GM12892 (cell line): ENCODE results near the gene GPAT2.
"Not testable (repeated sequence)": the region's sequence is repeated elsewhere in the genome, so short reads cannot be mapped to it uniquely, and the experiment has no call there.

Source experiments
- POLR2A ChIP-seq: IDR thresholded peaks from 2 replicates; pipeline ENCODE4 v1.6.1; 2011; ENCODE audit warnings: low read depth, low read length, control low read depth
- POLR2AphosphoS5 ChIP-seq: IDR thresholded peaks from 2 replicates; pipeline ENCODE4 v1.6.1; 2011; ENCODE audit warnings: low read depth, low read length, control low read depth
- TAF1 ChIP-seq: IDR thresholded peaks from 2 replicates; pipeline ENCODE4 v1.6.1; 2011; ENCODE audit warnings: low read depth, mild to moderate bottlenecking, control low read depth, low read length, borderline replicate concordance

DNA sequence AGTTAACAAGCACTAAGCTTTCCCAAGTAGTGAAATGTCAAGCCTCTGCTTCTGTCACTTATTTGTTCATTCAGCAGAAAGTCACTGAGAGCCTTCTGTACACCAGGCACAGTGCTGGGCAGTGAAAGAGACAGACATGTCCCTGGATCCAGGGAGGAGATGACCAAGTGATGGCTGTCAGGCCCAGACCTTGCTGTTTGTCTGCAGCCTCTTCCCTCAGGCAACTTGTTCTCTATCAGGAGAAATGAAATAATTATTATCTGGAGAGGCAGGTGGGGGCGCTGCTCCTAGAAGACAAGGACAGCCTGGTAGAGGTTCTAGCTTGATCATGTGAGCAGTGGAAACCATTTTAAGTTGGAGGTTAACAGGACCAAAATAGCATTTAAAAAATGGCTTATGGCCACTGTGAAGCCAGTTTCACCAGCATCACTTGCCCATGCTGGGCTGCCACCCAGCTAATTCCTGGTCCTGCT, 21.9 kb downstream of the GPAT2 start:
- not testable (repeated sequence) for TF ChIP-seq POLR2A, TAF1, POLR2AphosphoS5
